ENCODE measurements around the gene C6orf62. TPM values are rescaled to one million over a fixed set of nuclear protein-coding genes. Genes with fewer than 3 reads are reported as not detected.

C6orf62 gene
- total and polyA plus RNA-seq, 8 donors, result 29.5 to 87.1 (median 39.1) TPM

GRCh38 chr6:24694198-24694597 lies 24.8 kb downstream of the C6orf62 start:
- no peak overlapping the region for H3K4me3 ChIP-seq
- H3K4me1 ChIP-seq, result peaks cover 0 to 11% (median 3%) of the 10 kb centered on the region in 4 donors
- no peak overlapping the region for H3K27ac ChIP-seq
- WGBS, 5 donors, result 67 to 86% (median 81%) methylated on average over 1 of the region's 1 CpG
- no peak for TF ChIP-seq POLR2A (IDR thresholded peaks at IDR 0.05)
- no peak for TF ChIP-seq POLR2AphosphoS5 (IDR thresholded peaks at IDR 0.05)
- TF ChIP-seq EP300 (IDR thresholded peaks at IDR 0.05), result no peak
- TF ChIP-seq, protein P1, sequence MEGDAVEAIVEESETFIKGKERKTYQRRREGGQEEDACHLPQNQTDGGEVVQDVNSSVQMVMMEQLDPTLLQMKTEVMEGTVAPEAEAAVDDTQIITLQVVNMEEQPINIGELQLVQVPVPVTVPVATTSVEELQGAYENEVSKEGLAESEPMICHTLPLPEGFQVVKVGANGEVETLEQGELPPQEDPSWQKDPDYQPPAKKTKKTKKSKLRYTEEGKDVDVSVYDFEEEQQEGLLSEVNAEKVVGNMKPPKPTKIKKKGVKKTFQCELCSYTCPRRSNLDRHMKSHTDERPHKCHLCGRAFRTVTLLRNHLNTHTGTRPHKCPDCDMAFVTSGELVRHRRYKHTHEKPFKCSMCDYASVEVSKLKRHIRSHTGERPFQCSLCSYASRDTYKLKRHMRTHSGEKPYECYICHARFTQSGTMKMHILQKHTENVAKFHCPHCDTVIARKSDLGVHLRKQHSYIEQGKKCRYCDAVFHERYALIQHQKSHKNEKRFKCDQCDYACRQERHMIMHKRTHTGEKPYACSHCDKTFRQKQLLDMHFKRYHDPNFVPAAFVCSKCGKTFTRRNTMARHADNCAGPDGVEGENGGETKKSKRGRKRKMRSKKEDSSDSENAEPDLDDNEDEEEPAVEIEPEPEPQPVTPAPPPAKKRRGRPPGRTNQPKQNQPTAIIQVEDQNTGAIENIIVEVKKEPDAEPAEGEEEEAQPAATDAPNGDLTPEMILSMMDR (IDR thresholded peaks at IDR 0.05), result no peak
- intact Hi-C loops (cut with DNase I; ENCODE audit: low total_unique reads), result loop anchor here (5.0 kb wide), 1 partner anchor 112 kb away; no protein-coding TSS in a partner anchor
- H3K9me3 ChIP-seq, result no peaks in the 10 kb centered on the region
- no peaks in the 10 kb centered on the region for H3K27me3 ChIP-seq
- DNase-seq, result no peak
- H3K36me3 ChIP-seq, result peaks cover 0 to 4% (median 0%) of the 10 kb centered on the region in 4 donors

GRCh38 chr6:24692848-24693592 lies 25.9 kb downstream of the C6orf62 start:
- Histone ChIP-seq H3K4me3 (no peak overlapping the region), H3K27ac (no peak overlapping the region), H3K9me3 (no peaks in the 10 kb centered on the region), H3K27me3 (no peaks in the 10 kb centered on the region), H3K36me3 (peaks cover 0 to 8% (median 0%) of the 10 kb centered on the region in 4 donors), H3K4me1 (peaks cover 0 to 9% (median 3%) of the 10 kb centered on the region in 4 donors)
- no peak for DNase-seq
- TF ChIP-seq POLR2A (IDR thresholded peaks at IDR 0.05), result no peak
- no peak for TF ChIP-seq EP300 (IDR thresholded peaks at IDR 0.05)
- TF ChIP-seq, protein P1 (IDR thresholded peaks at IDR 0.05), result no peak
- TF ChIP-seq POLR2AphosphoS5 (IDR thresholded peaks at IDR 0.05), result no peak
- 84 to 95% (median 93%) methylated on average over 2 of the region's 2 CpGs for WGBS, 5 donors
- intact Hi-C loops (cut with DNase I; ENCODE audit: low total_unique reads), result loop anchor here (5.0 kb wide), 1 partner anchor 111 kb away; no protein-coding TSS in a partner anchor

DNA sequence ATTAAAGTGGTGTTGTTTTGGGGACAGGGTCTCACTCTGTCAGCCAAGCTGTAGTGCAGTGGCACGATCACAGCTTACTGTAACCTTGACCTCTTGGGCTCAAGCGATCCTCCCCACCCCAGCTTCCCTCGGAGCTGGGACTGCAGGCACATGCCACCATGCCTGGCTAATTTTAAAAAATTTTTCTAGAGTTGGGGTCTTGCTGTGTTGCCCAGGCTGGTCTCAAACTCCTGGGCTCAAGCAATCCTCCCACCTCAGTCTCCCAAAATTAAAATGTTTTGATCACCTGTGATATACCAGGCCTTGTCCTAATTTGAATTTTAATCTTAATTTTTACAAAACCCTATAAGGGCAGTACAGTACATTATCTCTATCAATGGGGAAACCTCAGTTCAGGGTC lies 26.5 kb downstream of the C6orf62 start:
- Histone ChIP-seq H3K27ac (no peak overlapping the region), H3K9me3 (no peaks in the 10 kb centered on the region), H3K4me1 (peaks cover 0 to 9% (median 3%) of the 10 kb centered on the region in 4 donors), H3K36me3 (peaks cover 0 to 14% (median 2%) of the 10 kb centered on the region in 4 donors), H3K4me3 (no peak overlapping the region), H3K27me3 (no peaks in the 10 kb centered on the region)
- no peak for DNase-seq
- 78 to 97% (median 88%) methylated on average over 3 of the region's 3 CpGs for WGBS, 5 donors
- intact Hi-C loops (cut with DNase I; ENCODE audit: low total_unique reads), result loop anchor here (5.0 kb wide), 1 partner anchor 110 kb away; no protein-coding TSS in a partner anchor
- TF ChIP-seq EP300 (IDR thresholded peaks at IDR 0.05) (no peak), POLR2AphosphoS5 (IDR thresholded peaks at IDR 0.05) (no peak), POLR2A (IDR thresholded peaks at IDR 0.05) (no peak)
- TF ChIP-seq, protein P1 (IDR thresholded peaks at IDR 0.05), result no peak

GRCh38 chr6:24692003-24692402 lies 27.0 kb downstream of the C6orf62 start:
- Histone ChIP-seq H3K9me3 (no peaks in the 10 kb centered on the region), H3K4me3 (no peak overlapping the region), H3K4me1 (peaks cover 0 to 9% (median 3%) of the 10 kb centered on the region in 4 donors), H3K27me3 (no peaks in the 10 kb centered on the region), H3K27ac (no peak overlapping the region), H3K36me3 (peaks cover 0 to 14% (median 2%) of the 10 kb centered on the region in 4 donors)
- DNase-seq, result no peak
- intact Hi-C loops (cut with DNase I; ENCODE audit: low total_unique reads), result loop anchor here (5.0 kb wide), 1 partner anchor 110 kb away; no protein-coding TSS in a partner anchor
- no peak for TF ChIP-seq POLR2A (IDR thresholded peaks at IDR 0.05)
- no peak for TF ChIP-seq EP300 (IDR thresholded peaks at IDR 0.05)
- TF ChIP-seq, protein P1 (IDR thresholded peaks at IDR 0.05), result no peak
- TF ChIP-seq POLR2AphosphoS5 (IDR thresholded peaks at IDR 0.05), result no peak
- 70 to 78% (median 72%) methylated on average over 4 of the region's 4 CpGs for WGBS, 5 donors

All from stomach (tissue), 9 donors.